Uterus (tissue), 2 donors: ENCODE results near the gene KCNH4.
A peak's percentile ranks its signal among the peaks of the same experiment; 100 is the strongest.

Experiments used
- POLR2A ChIP-seq, 2 donors: fragments of 450-650 bp; IDR thresholded peaks; one replicate each; pipeline ENCODE4 v1.6.1; 2016; ENCODE audit warnings: antibody characterized with exemption in 2 of 2, mild to moderate bottlenecking in 1 of 2, moderate library complexity in 1 of 2
- TF ChIP-seq, protein P1 (sequence below), 4 experiments: fragments of 200-600 bp in 2 of 4; fragments of 450-650 bp in 2 of 4; sonication (generic) in 2 of 4; IDR thresholded peaks; one replicate each; pipeline ENCODE4 v1.5.1; 2016 to 2019; ENCODE audit warnings: antibody characterized with exemption in 4 of 4, mild to moderate bottlenecking in 2 of 4, moderate library complexity in 1 of 4

DNA sequence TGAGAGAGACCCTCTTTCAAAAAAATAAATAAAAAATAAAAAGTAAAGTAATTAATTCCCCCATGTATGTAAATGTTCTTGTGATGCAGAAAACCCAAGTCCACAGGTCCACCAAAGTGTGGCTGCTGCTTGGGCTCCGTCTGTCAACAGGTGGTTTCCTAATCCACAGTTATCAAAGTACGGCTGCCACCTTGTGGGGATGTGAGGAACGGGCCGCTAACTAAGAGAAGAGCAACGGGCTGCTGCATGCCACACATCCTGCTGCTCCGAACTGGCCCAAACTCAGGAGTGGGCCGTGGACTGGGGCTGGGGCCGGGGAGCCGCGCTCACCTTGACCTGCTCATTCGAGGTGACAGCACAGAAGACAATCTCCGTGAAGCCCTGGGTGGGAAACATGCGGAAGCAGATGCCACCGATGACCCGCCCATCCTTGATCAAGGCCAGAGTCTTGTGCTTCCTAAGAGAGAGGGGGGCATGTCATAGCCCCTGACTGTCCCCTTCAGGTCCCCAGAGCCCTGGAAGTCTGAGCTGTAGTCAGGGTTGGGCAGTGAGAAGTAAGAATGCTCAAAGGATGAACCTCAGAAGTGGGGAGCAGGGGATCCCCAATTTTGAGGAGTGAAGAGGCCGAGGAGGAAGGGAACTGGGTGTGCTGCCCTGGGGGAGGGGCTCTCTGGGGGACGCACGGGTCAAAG lies 64.1 kb downstream of the KCNH4 start:
- TF ChIP-seq, protein P1, sequence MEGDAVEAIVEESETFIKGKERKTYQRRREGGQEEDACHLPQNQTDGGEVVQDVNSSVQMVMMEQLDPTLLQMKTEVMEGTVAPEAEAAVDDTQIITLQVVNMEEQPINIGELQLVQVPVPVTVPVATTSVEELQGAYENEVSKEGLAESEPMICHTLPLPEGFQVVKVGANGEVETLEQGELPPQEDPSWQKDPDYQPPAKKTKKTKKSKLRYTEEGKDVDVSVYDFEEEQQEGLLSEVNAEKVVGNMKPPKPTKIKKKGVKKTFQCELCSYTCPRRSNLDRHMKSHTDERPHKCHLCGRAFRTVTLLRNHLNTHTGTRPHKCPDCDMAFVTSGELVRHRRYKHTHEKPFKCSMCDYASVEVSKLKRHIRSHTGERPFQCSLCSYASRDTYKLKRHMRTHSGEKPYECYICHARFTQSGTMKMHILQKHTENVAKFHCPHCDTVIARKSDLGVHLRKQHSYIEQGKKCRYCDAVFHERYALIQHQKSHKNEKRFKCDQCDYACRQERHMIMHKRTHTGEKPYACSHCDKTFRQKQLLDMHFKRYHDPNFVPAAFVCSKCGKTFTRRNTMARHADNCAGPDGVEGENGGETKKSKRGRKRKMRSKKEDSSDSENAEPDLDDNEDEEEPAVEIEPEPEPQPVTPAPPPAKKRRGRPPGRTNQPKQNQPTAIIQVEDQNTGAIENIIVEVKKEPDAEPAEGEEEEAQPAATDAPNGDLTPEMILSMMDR (IDR thresholded peaks at IDR 0.05), result peak; percentile 75 to 86 (median 83)
- TF ChIP-seq POLR2A (IDR thresholded peaks at IDR 0.05), result no peak
